Heart left ventricle (tissue), 13 donors: ENCODE results near the gene SSNA1.

ENCODE experiments used
- POLR2A ChIP-seq, 2 donors: fragments of 450-650 bp; IDR thresholded peaks; one replicate each; pipeline ENCODE4 v1.6.1; 2017; ENCODE audit warnings: antibody characterized with exemption in 2 of 2, mild to moderate bottlenecking in 2 of 2, moderate library complexity in 2 of 2
- TF ChIP-seq, protein P1 (sequence below), 12 donors: fragments of 200-600 bp; sonication (generic) in 4 of 12; IDR thresholded peaks; one replicate each; pipeline versions ENCODE4 v1.5.0 to v1.8.0; 2018 to 2022; ENCODE audit warnings: antibody characterized with exemption in 12 of 12, mild to moderate bottlenecking in 5 of 12
- donor health status: ischemic (EF 13 %, LVEDD 7.1; RV severe dilation, severe dysfunction).
- donor health status: DM: no; HTN: yes; CAD: no.
- donor health status: DM: no; HTN: no; CAD: no.
- donor health status: ischemic (EF 25% LVEDD 6.9; RV normal size, moderate dysfunction).
- donor health status: ischemic (EF 25% LVEDD 5.7; RV mildly dilated, moderate dysfunction).
- donor health status: ischemic (EF 35%, LVEDD 5.7; RV mildly dilated, moderate dysfunction).
- donor health status: nonischemic (EF 11% LVEDD 7.7; RV severe dilation, severe dysfunction).
- donor health status: DM: yes; HTN: yes; CAD: no.
- donor health status: PGD.
- donor health status: ischemic (EF 29% LVEDD 5.4; RV normal size, mild dysfunction).
- donor health status: nonischemic (EF 23%, LVEDD 6.1; RV moderate dilation, normal function).

DNA sequence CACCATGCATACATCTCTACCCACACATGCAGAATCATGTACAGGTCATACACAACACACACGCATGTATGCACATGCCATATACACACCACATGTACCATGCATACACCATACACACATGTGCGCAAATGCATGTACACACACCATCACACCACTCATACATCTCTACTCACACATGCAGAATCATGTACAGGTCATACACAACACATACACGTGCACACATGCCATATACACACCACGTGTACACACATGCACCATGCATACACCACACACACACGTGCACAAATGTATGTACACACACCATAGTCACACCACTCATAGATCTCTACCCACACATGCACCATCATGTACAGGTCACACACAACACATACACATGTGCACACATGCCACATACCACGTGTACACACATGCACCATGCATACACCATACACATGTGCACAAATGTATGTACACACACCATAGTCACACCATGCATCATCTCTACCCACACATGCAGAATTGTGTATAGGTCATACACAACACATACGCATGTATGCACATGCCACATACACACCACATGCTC, 35.6 kb upstream of the SSNA1 start:
- TF ChIP-seq, protein P1, sequence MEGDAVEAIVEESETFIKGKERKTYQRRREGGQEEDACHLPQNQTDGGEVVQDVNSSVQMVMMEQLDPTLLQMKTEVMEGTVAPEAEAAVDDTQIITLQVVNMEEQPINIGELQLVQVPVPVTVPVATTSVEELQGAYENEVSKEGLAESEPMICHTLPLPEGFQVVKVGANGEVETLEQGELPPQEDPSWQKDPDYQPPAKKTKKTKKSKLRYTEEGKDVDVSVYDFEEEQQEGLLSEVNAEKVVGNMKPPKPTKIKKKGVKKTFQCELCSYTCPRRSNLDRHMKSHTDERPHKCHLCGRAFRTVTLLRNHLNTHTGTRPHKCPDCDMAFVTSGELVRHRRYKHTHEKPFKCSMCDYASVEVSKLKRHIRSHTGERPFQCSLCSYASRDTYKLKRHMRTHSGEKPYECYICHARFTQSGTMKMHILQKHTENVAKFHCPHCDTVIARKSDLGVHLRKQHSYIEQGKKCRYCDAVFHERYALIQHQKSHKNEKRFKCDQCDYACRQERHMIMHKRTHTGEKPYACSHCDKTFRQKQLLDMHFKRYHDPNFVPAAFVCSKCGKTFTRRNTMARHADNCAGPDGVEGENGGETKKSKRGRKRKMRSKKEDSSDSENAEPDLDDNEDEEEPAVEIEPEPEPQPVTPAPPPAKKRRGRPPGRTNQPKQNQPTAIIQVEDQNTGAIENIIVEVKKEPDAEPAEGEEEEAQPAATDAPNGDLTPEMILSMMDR (IDR thresholded peaks at IDR 0.05) = no peak
- no peak for TF ChIP-seq POLR2A (IDR thresholded peaks at IDR 0.05)
